SK-N-SH treated with all-trans-retinoic acid at 6 μM for 48 hours (cell line): Measurements from ENCODE around the gene ZNF230.

Source experiments
- ATAC-seq: fragments of 200-7000 bp; cut with Tn5 transposase; 3 replicates; pipeline ENCODE4 v1.9.1; 2020; ENCODE audit warnings: mild to moderate bottlenecking, moderate library complexity
- ARNTL ChIP-seq: fragments of 450-650 bp; formaldehyde crosslinking; IDR thresholded peaks from 2 replicates; pipeline ENCODE4 v1.5.0; 2020; ENCODE audit warnings: low read depth, mild to moderate bottlenecking, moderate library complexity, borderline replicate concordance
- BACH2 ChIP-seq: fragments of 250-450 bp; sonication (Bioruptor Pico); IDR thresholded peaks from 2 replicates; pipeline ENCODE4 v1.9.0; 2021; ENCODE audit warnings: mild to moderate bottlenecking, borderline replicate concordance
- CSDC2 ChIP-seq: fragments of 250-450 bp; sonication (Bioruptor Pico); IDR thresholded peaks from 2 replicates; pipeline ENCODE4 v1.5.0; 2020; ENCODE audit warnings: mild to moderate bottlenecking, moderate library complexity
- ESRRG ChIP-seq: fragments of 250-450 bp; sonication (Bioruptor Pico); IDR thresholded peaks from 2 replicates; pipeline ENCODE4 v1.6.1; 2021; ENCODE audit warnings: mild to moderate bottlenecking
- GLIS3 ChIP-seq: fragments of 250-450 bp; sonication (Bioruptor Pico); IDR thresholded peaks from 2 replicates; pipeline ENCODE4 v1.5.0; 2020; ENCODE audit warnings: mild to moderate bottlenecking, moderate library complexity
- ISL1 ChIP-seq: fragments of 250-450 bp; sonication (Bioruptor Pico); IDR thresholded peaks from 2 replicates; pipeline ENCODE4 v2.1.2; 2022; ENCODE audit warnings: mild to moderate bottlenecking, moderate library complexity
- OSR1 ChIP-seq: fragments of 250-450 bp; sonication (Bioruptor Pico); IDR thresholded peaks from 2 replicates; pipeline ENCODE4 v1.8.0; 2022; ENCODE audit warnings: moderate library complexity, mild to moderate bottlenecking, inconsistent platforms
- RARB ChIP-seq: fragments of 250-450 bp; sonication (Bioruptor Pico); IDR thresholded peaks from 2 replicates; pipeline ENCODE4 v1.8.0; 2021; ENCODE audit warnings: mild to moderate bottlenecking, moderate library complexity
- SNAI2 ChIP-seq: fragments of 250-450 bp; sonication (Bioruptor Pico); IDR thresholded peaks from 2 replicates; pipeline ENCODE4 v1.5.0; 2020; ENCODE audit warnings: mild to moderate bottlenecking, moderate library complexity
- TCF4 ChIP-seq: fragments of 250-450 bp; sonication (Bioruptor Pico); IDR thresholded peaks from 2 replicates; pipeline ENCODE4 v1.8.0; 2021; ENCODE audit warnings: mild to moderate bottlenecking, moderate library complexity, borderline replicate concordance
- TOX ChIP-seq: fragments of 250-450 bp; sonication (Bioruptor Pico); IDR thresholded peaks from 2 replicates; pipeline ENCODE4 v1.8.0; 2021; ENCODE audit warnings: mild to moderate bottlenecking, moderate library complexity, borderline replicate concordance
- ZC3H10 ChIP-seq: fragments of 250-450 bp; sonication (Bioruptor Pico); IDR thresholded peaks from 2 replicates; pipeline ENCODE4 v1.5.1; 2021; ENCODE audit warnings: mild to moderate bottlenecking, moderate library complexity
- ZFP3 ChIP-seq: fragments of 250-450 bp; sonication (Bioruptor Pico); IDR thresholded peaks from 2 replicates; pipeline ENCODE4 v1.5.0; 2020; ENCODE audit warnings: mild to moderate bottlenecking, moderate library complexity
- ZNF565 ChIP-seq: fragments of 450-650 bp; formaldehyde crosslinking; conservative IDR thresholded peaks from 2 replicates; pipeline ENCODE4 v1.5.0; 2020; ENCODE audit warnings: low read depth, mild to moderate bottlenecking, moderate library complexity
- ZNF70 ChIP-seq: fragments of 450-650 bp; formaldehyde crosslinking; IDR thresholded peaks from 2 replicates; pipeline ENCODE4 v1.5.0; 2020; ENCODE audit warnings: mild to moderate bottlenecking, moderate library complexity
- ZNF8 ChIP-seq: fragments of 450-650 bp; formaldehyde crosslinking; IDR thresholded peaks from 2 replicates; pipeline ENCODE4 v1.5.0; 2020; ENCODE audit warnings: mild to moderate bottlenecking, moderate library complexity
- TF ChIP-seq, protein P1 (sequence below): fragments of 250-450 bp; sonication (Bioruptor Pico); IDR thresholded peaks from 2 replicates; pipeline ENCODE4 v1.5.1; 2021; ENCODE audit warnings: mild to moderate bottlenecking, moderate library complexity
- TF ChIP-seq, protein P2 (sequence below): fragments of 250-450 bp; sonication (Bioruptor Pico); IDR thresholded peaks from 2 replicates; pipeline ENCODE4 v1.5.1; 2020; ENCODE audit warnings: low read depth, mild to moderate bottlenecking, moderate library complexity
- TF ChIP-seq, protein P3 (sequence below): fragments of 250-450 bp; sonication (Bioruptor Pico); IDR thresholded peaks from 2 replicates; pipeline ENCODE4 v1.8.0; 2021; ENCODE audit warnings: low read depth, mild to moderate bottlenecking, moderate library complexity, borderline replicate concordance
- TF ChIP-seq, protein P4 (sequence below): fragments of 250-450 bp; sonication (Bioruptor Pico); IDR thresholded peaks from 2 replicates; pipeline ENCODE4 v1.8.0; 2020; ENCODE audit warnings: mild to moderate bottlenecking, moderate library complexity, borderline replicate concordance
- TF ChIP-seq, protein P5 (sequence below): fragments of 250-450 bp; sonication (Bioruptor Pico); IDR thresholded peaks from 2 replicates; pipeline ENCODE4 v1.5.0; 2020; ENCODE audit warnings: mild to moderate bottlenecking, moderate library complexity

Gene ZNF230

DNA sequence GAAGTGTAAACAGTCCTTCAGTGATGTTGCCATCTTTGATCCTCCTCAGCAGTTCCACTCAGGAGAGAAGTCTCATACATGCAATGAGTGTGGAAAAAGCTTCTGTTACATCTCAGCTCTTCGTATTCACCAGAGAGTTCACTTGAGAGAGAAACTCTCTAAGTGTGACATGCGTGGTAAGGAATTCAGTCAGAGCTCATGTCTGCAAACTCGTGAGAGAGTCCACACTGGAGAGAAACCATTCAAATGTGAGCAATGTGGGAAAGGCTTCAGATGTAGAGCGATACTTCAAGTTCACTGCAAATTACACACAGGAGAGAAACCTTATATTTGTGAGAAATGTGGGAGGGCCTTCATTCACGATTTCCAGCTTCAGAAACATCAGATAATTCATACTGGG, 7.7 kb downstream of the ZNF230 start:
- no peak for ATAC-seq
- no peak for TF ChIP-seq RARB (CRISPR knock-in tag)
- TF ChIP-seq SNAI2 (CRISPR knock-in tag) = no peak
- TF ChIP-seq, protein P1, sequence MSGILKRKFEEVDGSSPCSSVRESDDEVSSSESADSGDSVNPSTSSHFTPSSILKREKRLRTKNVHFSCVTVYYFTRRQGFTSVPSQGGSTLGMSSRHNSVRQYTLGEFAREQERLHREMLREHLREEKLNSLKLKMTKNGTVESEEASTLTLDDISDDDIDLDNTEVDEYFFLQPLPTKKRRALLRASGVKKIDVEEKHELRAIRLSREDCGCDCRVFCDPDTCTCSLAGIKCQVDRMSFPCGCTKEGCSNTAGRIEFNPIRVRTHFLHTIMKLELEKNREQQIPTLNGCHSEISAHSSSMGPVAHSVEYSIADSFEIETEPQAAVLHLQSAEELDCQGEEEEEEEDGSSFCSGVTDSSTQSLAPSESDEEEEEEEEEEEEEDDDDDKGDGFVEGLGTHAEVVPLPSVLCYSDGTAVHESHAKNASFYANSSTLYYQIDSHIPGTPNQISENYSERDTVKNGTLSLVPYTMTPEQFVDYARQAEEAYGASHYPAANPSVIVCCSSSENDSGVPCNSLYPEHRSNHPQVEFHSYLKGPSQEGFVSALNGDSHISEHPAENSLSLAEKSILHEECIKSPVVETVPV = no peak
- no peak for TF ChIP-seq ARNTL
- TF ChIP-seq TCF4 = no peak
- TF ChIP-seq ISL1 (CRISPR knock-in tag) = no peak
- TF ChIP-seq ZNF8 (CRISPR knock-in tag) = no peak
- TF ChIP-seq OSR1 (CRISPR knock-in tag) = no peak
- no peak for TF ChIP-seq ZFP3 (CRISPR knock-in tag)
- TF ChIP-seq, protein P2, sequence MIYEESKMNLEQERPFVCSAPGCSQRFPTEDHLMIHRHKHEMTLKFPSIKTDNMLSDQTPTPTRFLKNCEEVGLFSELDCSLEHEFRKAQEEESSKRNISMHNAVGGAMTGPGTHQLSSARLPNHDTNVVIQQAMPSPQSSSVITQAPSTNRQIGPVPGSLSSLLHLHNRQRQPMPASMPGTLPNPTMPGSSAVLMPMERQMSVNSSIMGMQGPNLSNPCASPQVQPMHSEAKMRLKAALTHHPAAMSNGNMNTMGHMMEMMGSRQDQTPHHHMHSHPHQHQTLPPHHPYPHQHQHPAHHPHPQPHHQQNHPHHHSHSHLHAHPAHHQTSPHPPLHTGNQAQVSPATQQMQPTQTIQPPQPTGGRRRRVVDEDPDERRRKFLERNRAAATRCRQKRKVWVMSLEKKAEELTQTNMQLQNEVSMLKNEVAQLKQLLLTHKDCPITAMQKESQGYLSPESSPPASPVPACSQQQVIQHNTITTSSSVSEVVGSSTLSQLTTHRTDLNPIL (CRISPR knock-in tag) = no peak
- TF ChIP-seq, protein P3, sequence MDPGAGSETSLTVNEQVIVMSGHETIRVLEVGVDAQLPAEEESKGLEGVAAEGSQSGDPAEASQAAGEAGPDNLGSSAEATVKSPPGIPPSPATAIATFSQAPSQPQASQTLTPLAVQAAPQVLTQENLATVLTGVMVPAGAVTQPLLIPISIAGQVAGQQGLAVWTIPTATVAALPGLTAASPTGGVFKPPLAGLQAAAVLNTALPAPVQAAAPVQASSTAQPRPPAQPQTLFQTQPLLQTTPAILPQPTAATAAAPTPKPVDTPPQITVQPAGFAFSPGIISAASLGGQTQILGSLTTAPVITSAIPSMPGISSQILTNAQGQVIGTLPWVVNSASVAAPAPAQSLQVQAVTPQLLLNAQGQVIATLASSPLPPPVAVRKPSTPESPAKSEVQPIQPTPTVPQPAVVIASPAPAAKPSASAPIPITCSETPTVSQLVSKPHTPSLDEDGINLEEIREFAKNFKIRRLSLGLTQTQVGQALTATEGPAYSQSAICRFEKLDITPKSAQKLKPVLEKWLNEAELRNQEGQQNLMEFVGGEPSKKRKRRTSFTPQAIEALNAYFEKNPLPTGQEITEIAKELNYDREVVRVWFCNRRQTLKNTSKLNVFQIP (CRISPR knock-in tag) = no peak
- TF ChIP-seq, protein P4, sequence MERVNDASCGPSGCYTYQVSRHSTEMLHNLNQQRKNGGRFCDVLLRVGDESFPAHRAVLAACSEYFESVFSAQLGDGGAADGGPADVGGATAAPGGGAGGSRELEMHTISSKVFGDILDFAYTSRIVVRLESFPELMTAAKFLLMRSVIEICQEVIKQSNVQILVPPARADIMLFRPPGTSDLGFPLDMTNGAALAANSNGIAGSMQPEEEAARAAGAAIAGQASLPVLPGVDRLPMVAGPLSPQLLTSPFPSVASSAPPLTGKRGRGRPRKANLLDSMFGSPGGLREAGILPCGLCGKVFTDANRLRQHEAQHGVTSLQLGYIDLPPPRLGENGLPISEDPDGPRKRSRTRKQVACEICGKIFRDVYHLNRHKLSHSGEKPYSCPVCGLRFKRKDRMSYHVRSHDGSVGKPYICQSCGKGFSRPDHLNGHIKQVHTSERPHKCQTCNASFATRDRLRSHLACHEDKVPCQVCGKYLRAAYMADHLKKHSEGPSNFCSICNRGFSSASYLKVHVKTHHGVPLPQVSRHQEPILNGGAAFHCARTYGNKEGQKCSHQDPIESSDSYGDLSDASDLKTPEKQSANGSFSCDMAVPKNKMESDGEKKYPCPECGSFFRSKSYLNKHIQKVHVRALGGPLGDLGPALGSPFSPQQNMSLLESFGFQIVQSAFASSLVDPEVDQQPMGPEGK (CRISPR knock-in tag) = no peak
- no peak for TF ChIP-seq GLIS3 (CRISPR knock-in tag)
- no peak for TF ChIP-seq ZNF70
- no peak for TF ChIP-seq ESRRG (CRISPR knock-in tag)
- no peak for TF ChIP-seq BACH2 (CRISPR knock-in tag)
- no peak for TF ChIP-seq ZNF565 (CRISPR knock-in tag)
- TF ChIP-seq TOX (CRISPR knock-in tag) = no peak

DNA sequence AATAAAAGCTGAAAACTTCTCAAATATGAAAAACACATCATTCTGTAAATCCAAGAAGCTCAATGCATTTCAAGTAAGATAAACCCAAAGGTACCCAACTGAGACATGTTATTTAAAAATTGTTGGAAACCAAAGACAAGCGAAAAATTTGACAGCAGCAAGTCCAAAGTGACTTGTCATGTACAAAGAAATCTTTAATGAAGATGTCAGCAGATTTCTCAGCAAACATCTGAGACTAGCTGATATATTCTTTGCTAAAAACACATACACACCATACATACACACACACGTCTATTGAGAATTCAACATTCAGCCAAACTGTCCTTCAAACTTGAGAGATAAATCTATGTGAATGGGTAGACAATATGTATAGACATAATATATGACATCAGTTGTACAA, 16.7 kb downstream of the ZNF230 start:
- TF ChIP-seq SNAI2 (CRISPR knock-in tag) = no peak

DNA sequence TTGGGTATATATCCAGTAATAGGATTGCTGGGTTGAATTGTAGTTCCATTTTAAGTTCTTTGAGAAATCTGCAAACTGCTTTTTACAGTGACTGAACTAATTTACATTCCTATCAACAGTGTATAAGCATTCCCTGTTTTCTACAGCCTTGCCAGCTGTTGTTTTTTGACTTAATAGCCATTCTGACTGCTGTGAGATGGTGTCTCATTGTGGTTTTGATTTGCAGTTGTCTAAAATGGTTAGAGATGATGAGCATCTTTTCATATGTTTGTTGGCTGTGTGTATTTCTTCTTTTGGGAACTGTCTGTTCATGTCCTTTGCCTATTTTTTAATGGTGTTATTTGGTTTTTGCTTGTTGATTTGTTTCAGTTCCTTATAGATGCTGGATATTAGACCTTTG, 18.5 kb downstream of the ZNF230 start:
- no peak for ATAC-seq
- TF ChIP-seq, protein P4 (CRISPR knock-in tag) = no peak
- no peak for TF ChIP-seq CSDC2 (CRISPR knock-in tag)
- no peak for TF ChIP-seq TOX (CRISPR knock-in tag)
- TF ChIP-seq ZC3H10 = no peak
- no peak for TF ChIP-seq GLIS3 (CRISPR knock-in tag)
- no peak for TF ChIP-seq ZNF8 (CRISPR knock-in tag)
- no peak for TF ChIP-seq ZNF70
- no peak for TF ChIP-seq TCF4
- TF ChIP-seq, protein P5, sequence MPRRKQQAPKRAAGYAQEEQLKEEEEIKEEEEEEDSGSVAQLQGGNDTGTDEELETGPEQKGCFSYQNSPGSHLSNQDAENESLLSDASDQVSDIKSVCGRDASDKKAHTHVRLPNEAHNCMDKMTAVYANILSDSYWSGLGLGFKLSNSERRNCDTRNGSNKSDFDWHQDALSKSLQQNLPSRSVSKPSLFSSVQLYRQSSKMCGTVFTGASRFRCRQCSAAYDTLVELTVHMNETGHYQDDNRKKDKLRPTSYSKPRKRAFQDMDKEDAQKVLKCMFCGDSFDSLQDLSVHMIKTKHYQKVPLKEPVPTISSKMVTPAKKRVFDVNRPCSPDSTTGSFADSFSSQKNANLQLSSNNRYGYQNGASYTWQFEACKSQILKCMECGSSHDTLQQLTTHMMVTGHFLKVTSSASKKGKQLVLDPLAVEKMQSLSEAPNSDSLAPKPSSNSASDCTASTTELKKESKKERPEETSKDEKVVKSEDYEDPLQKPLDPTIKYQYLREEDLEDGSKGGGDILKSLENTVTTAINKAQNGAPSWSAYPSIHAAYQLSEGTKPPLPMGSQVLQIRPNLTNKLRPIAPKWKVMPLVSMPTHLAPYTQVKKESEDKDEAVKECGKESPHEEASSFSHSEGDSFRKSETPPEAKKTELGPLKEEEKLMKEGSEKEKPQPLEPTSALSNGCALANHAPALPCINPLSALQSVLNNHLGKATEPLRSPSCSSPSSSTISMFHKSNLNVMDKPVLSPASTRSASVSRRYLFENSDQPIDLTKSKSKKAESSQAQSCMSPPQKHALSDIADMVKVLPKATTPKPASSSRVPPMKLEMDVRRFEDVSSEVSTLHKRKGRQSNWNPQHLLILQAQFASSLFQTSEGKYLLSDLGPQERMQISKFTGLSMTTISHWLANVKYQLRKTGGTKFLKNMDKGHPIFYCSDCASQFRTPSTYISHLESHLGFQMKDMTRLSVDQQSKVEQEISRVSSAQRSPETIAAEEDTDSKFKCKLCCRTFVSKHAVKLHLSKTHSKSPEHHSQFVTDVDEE (CRISPR knock-in tag) = no peak
- no peak for TF ChIP-seq BACH2 (CRISPR knock-in tag)
- TF ChIP-seq ZFP3 (CRISPR knock-in tag) = no peak
- TF ChIP-seq SNAI2 (CRISPR knock-in tag) = no peak
- no peak for TF ChIP-seq RARB (CRISPR knock-in tag)

More for the DNA sequence above, 16.7 kb downstream of the ZNF230 start:
- ATAC-seq = no peak
